Left renal cortex interstitium (tissue), 4 donors: Measurements from ENCODE around the gene ABCC5. TPM values are rescaled to one million over a fixed set of nuclear protein-coding genes. Genes with fewer than 3 reads are reported as not detected.
"Not testable (repeated sequence)": the region's sequence is repeated elsewhere in the genome, so short reads cannot be mapped to it uniquely, and the experiment has no call there.

Source experiments
- DNase-seq, 4 donors: peaks; one replicate each; pipeline ENCODE4 v3.0.0-alpha.2; 2013; ENCODE audit warnings: low read depth in 4 of 4, low spot score in 2 of 4, missing footprints in 1 of 4
- polyA plus RNA-seq, 4 donors: library from polyadenylated mRNA; unstranded; fragments of 120-200 nt; gene quantifications; one replicate each; pipeline ENCODE4 v1.2.1, GENCODE V29; 2013; ENCODE audit not compliant: insufficient read length in 4 of 4

ABCC5 gene
- polyA plus RNA-seq, 4 donors, result 36.9 to 75.1 (median 60.8) TPM

DNA sequence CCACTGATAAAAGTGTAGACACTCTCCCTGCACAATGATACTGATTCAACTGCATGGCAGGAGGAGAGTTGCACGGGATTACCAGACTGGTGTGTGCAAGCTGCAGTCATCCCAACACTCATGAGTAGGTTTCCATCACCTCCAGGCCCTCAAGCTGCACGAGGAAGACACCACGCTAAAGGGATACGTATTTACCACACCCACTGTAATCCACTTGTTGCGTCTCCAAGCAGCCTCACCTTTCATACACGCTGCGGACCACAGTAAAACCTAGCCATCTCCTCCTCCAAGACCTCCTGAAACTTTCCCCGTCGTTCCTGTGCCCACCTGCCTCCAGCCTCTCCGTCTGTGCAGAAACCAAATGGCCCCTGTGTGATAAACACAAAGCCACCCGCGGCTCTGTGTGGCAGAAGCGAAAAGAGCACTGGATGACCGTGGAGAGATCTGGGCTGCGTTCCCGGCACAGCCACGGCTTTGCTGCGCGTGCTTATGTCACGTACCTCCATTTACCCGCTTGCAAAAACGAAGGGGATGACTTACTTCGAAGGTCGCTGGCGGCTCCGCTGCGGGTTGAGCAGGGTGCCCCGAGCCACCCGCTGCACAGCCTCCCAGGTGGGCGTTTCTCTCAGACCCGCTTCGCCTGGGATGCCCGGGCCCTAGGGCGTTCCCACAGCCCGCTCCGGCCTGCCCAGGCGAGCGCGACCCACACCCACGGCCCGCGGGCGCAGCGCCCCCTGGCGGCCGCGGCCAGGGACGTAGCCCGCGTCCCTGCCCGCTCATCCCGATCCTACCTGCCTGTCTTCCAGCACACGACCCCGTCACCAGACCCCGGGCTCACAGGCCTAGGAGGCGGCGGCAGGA is 643 bp downstream of the ABCC5 start:
- peak in 1 of 4 donors; percentile 49 for DNase-seq

DNA sequence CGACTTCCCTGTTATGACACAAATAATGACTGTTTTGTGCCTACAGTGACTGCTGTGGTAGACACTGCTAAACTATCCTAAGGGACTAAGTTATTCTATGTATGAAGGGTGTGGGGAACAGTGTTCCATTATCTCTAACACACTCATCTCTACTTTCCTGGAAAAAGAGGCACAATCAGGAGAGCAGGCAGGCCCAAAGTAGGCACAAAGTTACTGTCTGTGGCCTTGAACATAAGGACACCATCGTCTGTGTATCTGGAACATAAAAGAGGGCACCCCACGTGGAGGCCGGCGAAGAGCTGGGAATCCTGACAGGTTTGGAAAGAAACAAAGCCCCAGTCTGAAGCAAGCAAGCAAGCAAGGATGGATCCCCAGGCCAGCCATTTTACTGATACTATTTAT is 1.5 kb downstream of the ABCC5 start:
- DNase-seq, result no peak

DNA sequence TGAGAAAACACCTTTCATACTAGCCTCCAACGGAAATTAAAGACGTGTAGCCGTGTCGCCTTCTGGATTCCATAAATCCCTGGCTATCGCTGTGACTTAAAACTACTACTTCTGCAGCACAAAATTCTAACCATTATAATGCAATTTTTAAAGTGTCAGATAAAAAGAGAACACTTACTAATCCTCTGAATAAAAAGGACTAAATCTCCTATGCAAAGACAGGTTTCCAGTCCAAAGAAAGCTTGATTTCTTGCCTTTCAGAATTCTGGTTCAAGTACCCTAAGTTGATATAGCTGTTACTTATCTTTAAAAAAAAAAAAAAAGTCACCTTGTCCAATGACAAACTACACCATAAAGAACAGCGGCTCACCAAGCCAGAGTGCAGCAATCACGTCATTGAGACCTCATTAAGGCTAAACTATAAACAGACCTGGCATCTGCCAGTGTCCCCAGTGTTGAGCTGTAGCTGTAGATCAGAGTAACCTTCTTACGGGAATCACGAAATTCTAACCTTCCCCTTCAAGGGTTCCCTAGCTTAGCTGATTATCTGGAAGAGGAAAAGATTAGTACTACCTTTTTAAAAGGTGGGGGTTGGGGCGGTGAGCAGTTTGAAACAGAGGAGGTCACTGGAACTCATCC is 2.2 kb downstream of the ABCC5 start:
- DNase-seq, result no peak

DNA sequence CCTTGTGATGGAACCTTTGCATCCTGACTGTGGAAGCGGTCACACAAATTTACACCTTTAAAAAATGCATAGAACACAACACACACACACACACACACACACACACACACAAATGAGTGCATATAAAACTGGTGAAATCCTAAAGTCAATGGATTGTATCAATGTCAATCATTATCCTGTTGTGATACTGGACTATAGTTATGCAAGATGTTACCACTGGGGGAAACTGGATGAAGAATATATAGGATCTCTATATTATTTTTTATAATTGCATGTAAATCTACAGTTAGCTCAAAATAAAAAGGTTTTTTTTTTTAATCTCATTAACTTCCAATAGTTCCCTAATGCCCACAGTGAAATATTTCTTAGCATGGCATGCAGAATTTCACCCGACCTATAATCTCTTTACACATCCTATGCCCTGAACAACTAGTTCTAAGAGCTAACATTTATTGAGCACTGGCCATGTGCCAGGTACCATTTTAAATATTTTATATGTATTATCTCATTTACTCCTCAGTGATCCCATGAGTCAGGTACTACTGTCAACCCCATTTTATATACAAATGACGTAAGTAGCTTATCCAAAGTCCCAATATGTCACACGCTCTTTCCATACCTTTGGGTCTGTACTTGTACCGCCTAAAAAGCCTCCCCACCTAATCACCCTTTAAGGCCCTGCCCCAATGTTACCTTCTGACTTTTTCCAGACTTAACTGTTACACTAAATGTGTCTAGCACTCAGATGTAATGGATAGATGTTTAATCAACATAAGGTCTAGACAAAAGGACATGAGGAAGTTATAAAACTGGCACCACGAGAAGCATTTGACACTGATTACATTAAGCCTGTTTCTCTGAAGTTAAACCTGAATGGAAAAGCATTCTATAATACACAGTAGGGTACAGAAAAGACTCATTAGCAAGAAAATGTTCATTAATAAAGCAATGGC is 5.5 kb downstream of the ABCC5 start:
- DNase-seq, result no peak

DNA sequence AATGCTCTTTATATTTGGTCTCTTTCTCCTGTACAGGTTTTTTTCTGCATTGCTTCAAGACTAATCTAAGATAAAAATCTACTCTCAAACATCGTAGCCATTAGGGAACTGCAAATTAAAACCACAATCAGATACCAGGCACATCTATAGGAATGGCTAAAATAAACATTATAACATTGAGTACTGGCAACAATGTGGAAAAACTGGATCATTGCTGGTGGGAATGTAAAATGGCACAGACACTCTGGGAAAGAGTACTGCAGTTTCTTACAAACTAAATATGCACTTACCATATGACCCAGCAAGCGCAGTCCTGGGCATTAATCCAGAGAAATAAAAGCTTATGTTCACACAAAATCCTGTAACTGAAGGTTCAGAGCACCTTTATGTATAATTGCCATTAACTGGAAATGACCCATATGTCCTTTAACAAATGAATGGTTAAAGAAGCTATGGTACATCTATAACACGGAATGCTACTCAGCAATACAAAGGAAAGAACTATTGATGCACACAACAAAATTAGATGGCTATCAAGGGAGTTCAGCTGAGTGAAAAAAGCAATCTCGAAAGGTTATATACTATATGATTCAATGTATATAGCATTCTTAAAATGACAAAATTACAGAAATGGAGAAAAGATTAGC is 6.3 kb downstream of the ABCC5 start:
- DNase-seq, result no peak

DNA sequence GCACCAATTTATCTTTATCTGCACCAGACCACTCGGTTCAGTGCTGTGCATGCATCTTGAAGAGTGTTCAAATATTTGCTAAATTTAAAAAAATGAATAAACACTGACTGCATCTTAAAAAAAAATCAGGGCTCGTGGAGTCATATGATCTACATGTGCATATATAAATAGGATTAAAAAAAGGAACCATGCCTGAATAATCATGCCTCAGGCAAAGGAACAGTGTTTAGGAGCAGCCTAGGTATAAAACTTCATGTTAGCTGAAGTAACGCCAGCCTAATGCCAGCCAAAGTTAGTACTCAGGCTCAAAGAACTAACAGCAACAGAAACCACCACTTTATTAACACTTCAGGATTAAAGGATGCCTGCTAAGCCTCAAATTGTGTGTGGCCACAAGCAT is 9.5 kb downstream of the ABCC5 start:
- no peak for DNase-seq

DNA sequence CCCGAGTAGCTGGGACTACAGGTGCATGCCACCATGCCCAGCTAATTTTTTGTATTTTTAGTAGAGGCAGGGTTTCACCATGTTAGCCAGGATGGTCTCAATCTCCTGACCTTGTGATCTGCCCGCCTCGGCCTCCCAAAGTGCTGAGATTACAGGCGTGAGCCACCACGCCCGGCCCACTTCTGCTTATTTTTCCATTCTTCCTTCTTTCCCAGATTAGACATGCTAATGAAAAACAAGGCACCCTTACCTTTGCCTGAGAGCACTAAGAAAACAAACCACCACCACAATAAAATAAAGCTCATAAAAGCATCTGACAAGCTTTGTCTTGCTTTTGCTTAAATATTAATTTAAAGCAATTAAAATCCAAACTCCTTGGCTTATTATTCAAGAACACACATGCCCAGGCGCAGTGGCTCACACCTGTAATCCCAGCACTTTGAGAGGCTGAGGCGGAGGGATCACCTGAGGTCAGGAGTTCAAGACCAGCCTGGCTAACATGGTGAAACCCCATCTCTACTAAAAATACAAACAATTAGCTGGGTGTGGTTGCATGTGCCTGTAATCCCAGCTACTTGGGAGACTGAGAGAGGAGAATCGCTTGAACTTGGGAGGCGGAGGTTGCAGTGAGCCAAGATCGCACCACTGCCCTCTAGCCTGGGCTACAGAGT is 10.4 kb downstream of the ABCC5 start:
- DNase-seq, result not testable (repeated sequence)

DNA sequence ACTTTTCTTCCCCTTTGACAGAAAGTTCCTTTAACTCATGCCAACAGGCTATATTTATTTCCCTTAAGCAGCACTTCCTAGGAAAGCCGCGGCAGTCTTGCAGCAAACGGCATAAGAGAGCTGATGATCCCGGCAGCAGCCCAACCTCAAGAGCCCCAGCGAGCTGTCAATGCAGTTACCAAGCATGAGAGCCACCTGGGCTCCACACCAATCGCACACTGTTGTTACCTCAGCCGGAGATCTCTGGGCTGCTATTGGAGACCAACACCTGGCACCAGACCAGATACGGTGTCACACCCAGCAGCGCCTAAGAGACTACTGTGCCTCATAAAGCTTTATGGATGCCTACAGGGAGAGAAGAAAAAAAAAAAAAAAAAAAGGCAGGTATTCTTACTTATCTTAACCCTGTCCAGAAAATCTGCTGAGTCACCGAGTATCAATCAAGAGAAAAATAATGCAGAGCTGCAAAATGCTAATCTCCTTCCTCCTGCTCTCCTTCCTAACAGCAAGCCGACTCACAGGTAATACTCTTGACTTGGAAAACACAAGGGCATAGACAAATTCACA is 11.7 kb downstream of the ABCC5 start:
- DNase-seq, result peak in 2 of 4 donors; percentile 48 to 55

DNA sequence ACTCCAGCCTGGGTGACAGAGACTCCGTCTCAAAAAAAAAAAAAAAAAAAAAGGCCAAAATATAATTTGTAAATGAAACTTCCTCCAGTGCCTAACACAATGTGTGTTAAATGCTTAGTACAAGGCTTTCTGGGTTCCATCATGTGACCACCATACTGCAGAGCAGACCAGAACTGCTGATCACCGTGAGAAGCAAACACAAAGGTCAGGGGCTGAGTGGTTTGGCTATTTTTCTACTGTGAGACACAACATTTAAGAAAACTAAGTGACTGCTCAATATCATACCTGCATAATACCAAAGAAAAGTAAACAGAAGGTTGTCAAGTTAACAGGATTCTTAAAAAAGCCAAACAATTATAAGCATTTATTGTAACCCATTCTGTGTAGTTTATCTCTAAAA is 13.2 kb downstream of the ABCC5 start:
- no peak for DNase-seq

DNA sequence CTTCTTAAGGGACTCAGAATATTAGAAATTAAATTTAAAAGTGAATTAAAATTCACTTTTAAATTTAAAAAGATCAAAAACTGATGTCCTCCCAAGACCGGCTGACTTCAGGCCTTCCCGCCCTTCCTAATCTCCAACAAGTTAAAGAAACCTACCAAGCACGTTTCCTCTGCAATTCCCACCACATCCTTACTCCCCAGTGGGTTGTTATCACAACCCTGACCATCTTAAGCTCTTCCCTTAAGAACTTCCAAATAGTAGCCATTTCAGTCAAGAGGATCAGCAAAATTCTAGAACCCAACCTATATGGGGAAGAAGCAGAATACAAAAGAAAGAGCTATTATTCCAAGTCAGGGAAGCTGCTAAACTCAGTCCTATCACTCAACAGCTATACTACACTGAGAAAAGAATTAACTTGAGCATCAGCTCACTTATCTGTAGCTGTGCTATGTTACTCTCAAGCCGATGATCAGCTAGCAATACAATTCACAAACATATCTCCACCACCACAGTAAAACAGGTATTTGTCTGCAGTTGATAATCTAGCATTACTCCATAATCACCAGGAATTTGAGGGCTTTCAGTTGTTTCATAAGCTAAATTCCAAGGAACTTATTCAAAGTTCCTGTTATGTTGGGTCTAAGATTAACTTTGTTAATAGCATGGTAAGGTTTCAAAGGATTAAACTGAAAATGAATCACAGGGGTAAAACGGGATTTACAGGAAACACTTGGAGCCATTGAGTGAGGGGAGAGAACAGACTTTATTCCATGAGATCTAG is 14.3 kb downstream of the ABCC5 start:
- no peak for DNase-seq

DNA sequence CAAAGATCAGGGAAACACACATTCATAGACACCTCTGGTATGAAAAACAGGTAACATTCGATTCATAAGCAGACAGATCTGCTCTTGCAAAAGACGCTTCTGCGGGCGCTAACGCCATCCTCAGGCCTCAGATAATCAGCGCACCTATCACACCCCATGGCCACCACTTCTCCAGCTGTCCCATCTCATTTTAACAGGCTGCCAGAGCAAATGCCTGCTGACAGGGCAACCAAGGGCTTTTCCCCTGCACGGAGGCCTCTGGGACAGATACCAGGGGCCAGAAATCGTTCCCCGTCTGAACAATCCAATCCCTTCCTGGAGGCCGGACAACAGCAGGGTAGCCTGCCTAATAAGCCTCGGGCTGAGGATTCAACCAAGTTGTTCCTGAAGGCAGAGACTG is 15.2 kb downstream of the ABCC5 start:
- no peak for DNase-seq

DNA sequence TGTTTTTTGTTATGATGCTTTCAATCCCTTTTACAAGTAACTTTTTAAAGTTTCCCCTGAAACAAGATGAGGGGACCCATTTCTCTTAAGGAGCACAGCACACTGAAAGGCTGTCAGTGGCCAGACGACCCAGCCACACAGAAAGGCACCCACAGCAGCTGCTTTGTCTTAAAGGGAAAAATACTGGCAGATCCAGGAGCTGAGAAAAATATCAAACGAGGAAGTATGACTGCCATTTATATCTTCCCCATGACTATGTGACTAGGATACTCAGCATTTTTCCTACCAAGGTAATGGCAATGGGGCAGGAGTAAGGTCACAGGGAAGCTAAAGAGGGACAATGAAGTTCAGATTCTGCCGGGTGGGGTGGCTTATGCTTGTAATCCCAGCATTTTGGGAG is 15.9 kb downstream of the ABCC5 start:
- no peak for DNase-seq

DNA sequence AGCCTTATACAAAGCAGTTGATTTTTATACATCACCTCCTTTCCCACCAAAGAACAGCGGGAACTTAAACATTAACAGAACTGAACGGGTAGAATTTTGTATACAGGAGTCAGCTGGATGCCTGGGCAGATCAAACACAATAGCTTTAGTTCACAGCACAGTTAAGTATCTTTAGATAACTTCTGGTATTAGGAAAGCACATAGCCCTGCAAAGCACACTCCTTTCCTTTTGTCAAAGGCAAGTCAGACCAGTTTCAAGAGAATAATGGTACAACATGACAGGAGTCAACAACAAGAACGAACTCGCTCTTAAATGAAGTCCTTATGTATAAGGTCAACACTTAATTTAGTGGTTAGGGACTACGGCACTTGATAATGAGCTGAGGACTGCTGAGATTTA is 26.3 kb downstream of the ABCC5 start:
- no peak for DNase-seq

DNA sequence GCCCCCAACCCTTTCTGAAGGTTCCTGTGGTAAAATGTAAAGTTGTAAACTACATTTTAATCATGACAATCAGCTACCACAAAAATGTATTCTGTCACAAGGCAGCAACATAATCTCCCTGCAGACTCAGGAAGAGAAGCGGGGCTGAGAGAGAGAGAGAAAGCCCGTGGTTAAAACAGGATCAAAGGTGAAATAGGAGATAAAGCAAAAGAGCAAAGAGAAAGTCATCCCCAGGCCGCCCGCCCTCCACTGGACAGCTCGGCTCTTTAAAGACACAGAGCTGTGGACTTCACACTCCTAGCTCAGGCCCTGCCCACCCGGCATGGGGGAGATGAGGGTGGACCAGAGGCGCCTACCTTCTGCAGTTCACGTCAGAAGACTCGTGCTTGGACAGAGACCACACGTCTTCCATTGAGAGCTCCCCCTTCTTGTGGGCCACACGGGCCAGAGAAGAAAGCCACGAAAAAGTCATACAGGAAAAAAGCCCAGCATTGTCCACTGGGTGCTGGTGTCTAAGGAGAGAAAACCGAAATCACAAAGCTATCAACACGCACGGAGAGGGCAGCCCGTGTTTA is 29.4 kb downstream of the ABCC5 start:
- DNase-seq, result no peak

DNA sequence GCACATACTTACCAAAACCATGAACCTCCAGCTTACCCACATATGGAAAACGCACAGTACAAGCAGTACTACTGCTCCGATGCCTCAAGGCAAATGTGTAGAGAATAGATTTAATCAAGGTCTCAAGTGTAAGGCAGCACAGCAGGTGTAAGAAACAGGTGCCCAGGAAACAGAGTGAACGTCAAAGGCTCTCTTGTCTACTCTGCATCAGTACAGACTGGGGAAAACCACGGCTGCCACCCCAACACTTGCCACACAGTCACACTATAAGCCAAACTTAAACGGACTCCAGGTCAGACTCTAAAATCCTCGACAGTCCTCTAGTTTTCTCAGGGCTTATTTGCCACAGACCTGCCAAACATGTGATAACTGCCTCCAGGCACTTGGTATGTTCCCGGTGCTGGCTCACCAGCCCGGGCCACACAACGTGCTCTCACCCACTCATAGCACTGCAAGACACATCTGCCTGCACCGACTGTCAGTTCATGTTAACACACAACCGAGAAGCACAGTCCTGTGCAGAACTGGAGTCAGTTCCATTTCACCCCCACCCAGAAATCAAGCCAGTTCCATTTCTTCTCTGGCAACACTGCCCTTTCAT is 30.6 kb downstream of the ABCC5 start:
- DNase-seq, result no peak

DNA sequence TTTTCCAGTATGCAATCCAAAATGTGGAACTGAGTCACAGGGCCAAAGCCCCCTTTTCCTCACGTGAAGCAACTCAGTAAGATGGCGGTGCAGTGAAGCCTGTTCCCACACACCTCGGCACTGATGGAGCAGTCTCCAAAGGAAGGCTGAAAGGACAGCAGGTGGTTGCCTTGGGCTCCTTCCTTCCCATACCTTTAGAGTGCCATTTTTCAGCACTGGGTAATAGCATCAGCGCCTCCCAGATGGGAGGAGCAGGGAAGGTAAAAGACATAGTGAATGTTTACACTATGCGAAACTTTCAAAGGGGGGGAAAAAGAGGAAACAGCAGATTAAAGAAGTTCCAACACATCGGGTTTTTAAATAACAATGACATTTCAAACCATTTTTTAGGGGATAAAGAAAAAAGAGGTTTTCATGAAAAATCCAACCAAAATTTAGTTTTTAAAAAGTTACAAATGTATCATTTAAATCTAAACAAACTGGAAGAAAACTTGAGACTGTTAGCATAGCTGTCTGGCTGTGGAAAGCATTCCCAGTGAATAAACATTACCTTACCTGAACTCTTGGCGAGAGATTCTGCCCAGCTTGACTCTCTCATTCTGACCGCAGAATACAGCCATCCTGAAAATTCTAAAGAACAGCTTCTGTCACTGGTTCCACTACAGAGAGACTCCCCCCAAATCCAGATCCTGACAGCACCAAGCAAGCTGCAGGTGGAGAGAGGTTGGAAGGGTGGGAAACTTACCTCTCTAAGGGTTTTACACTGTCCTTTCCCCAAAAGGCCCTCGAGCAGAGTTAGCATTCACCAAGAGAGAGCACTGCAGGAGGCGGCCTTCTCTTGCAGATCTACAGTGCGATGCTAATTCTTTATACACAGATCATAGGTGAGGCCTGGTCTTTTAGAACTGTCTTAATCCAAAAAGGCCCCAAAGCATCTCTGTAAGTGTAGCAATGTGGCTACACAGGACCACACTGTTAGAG is 32.6 kb downstream of the ABCC5 start:
- no peak for DNase-seq

DNA sequence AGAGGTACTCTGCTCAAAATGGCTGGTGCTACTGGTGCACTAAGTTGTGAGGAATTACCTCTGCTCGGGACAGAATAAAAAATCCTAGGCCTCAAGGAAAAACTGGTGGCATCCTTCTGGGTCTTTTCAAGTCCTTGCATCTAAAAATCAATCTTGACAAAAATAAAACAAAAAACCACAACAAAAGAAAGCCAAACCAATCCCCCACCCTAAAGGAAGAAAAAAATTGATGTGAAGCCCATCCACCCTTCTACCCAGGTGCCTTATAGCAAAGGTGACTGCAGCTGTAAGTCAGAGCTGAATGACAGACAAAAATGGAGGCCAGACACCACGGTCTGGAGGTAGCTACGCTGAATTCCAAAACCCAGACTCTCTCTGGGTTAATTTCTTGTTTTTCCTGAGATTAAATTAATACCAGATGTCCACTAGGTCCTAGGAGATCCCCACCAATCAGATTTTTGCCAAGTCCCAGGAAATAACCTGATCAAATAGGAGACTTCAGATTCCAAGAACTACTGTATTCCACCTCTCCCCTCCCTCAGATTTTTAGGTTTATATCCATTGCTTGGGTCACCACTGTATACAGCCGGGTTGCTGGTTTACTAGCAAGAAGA is 33.5 kb downstream of the ABCC5 start:
- no peak for DNase-seq
